Measurements from ENCODE around the gene SRGAP3. TPM values are rescaled to one million over a fixed set of nuclear protein-coding genes. Genes with fewer than 3 reads are reported as not detected.

Gene SRGAP3
- total RNA-seq, 1 experiment from 2014 or later: 17.9 TPM

DNA sequence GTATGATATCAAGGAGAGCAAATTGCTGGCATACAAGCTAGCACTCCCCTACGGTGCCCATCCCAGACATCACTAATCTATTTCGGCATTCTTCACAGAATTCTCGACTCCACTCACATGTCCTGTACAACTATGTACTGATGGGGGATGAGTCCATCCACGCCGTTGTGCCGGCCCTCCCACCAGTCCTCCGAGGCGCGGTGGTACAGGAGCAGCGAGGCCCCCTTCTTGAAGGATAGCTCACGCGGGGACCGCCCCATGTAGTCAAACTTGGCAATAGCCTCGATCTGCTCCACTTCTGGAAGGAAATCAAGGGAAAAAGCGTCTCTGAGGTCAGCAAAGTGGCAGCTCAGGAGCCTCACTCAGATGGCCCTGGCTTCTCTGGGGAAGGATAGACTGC lies 255.2 kb downstream of the SRGAP3 start:
- POLR2A ChIA-PET: no interaction called here
- TF ChIP-seq ZNF263 (CRISPR knock-in tag; IDR thresholded peaks at IDR 0.05; ENCODE audit: low read depth): no peak
- no peak for TF ChIP-seq MXD4 (CRISPR knock-in tag; IDR thresholded peaks at IDR 0.05; ENCODE audit: borderline replicate concordance)
- no peak for TF ChIP-seq SMAD4 (CRISPR knock-in tag; IDR thresholded peaks at IDR 0.05)
- TF ChIP-seq, protein P1, sequence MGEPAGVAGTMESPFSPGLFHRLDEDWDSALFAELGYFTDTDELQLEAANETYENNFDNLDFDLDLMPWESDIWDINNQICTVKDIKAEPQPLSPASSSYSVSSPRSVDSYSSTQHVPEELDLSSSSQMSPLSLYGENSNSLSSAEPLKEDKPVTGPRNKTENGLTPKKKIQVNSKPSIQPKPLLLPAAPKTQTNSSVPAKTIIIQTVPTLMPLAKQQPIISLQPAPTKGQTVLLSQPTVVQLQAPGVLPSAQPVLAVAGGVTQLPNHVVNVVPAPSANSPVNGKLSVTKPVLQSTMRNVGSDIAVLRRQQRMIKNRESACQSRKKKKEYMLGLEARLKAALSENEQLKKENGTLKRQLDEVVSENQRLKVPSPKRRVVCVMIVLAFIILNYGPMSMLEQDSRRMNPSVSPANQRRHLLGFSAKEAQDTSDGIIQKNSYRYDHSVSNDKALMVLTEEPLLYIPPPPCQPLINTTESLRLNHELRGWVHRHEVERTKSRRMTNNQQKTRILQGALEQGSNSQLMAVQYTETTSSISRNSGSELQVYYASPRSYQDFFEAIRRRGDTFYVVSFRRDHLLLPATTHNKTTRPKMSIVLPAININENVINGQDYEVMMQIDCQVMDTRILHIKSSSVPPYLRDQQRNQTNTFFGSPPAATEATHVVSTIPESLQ (CRISPR knock-in tag; IDR thresholded peaks at IDR 0.05): no peak
- TF ChIP-seq RORB (CRISPR knock-in tag; IDR thresholded peaks at IDR 0.05): no peak
- TF ChIP-seq, protein P2, sequence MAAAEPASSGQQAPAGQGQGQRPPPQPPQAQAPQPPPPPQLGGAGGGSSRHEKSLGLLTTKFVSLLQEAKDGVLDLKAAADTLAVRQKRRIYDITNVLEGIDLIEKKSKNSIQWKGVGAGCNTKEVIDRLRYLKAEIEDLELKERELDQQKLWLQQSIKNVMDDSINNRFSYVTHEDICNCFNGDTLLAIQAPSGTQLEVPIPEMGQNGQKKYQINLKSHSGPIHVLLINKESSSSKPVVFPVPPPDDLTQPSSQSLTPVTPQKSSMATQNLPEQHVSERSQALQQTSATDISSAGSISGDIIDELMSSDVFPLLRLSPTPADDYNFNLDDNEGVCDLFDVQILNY (CRISPR knock-in tag; IDR thresholded peaks at IDR 0.05): no peak
- TF ChIP-seq, protein P3, sequence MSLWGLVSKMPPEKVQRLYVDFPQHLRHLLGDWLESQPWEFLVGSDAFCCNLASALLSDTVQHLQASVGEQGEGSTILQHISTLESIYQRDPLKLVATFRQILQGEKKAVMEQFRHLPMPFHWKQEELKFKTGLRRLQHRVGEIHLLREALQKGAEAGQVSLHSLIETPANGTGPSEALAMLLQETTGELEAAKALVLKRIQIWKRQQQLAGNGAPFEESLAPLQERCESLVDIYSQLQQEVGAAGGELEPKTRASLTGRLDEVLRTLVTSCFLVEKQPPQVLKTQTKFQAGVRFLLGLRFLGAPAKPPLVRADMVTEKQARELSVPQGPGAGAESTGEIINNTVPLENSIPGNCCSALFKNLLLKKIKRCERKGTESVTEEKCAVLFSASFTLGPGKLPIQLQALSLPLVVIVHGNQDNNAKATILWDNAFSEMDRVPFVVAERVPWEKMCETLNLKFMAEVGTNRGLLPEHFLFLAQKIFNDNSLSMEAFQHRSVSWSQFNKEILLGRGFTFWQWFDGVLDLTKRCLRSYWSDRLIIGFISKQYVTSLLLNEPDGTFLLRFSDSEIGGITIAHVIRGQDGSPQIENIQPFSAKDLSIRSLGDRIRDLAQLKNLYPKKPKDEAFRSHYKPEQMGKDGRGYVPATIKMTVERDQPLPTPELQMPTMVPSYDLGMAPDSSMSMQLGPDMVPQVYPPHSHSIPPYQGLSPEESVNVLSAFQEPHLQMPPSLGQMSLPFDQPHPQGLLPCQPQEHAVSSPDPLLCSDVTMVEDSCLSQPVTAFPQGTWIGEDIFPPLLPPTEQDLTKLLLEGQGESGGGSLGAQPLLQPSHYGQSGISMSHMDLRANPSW (CRISPR knock-in tag; conservative IDR thresholded peaks at IDR 0.05; ENCODE audit: low read depth): no peak
- TF ChIP-seq, protein P4, sequence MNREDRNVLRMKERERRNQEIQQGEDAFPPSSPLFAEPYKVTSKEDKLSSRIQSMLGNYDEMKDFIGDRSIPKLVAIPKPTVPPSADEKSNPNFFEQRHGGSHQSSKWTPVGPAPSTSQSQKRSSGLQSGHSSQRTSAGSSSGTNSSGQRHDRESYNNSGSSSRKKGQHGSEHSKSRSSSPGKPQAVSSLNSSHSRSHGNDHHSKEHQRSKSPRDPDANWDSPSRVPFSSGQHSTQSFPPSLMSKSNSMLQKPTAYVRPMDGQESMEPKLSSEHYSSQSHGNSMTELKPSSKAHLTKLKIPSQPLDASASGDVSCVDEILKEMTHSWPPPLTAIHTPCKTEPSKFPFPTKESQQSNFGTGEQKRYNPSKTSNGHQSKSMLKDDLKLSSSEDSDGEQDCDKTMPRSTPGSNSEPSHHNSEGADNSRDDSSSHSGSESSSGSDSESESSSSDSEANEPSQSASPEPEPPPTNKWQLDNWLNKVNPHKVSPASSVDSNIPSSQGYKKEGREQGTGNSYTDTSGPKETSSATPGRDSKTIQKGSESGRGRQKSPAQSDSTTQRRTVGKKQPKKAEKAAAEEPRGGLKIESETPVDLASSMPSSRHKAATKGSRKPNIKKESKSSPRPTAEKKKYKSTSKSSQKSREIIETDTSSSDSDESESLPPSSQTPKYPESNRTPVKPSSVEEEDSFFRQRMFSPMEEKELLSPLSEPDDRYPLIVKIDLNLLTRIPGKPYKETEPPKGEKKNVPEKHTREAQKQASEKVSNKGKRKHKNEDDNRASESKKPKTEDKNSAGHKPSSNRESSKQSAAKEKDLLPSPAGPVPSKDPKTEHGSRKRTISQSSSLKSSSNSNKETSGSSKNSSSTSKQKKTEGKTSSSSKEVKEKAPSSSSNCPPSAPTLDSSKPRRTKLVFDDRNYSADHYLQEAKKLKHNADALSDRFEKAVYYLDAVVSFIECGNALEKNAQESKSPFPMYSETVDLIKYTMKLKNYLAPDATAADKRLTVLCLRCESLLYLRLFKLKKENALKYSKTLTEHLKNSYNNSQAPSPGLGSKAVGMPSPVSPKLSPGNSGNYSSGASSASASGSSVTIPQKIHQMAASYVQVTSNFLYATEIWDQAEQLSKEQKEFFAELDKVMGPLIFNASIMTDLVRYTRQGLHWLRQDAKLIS (CRISPR knock-in tag; IDR thresholded peaks at IDR 0.05; ENCODE audit: borderline replicate concordance): no peak
- TF ChIP-seq, protein P5, sequence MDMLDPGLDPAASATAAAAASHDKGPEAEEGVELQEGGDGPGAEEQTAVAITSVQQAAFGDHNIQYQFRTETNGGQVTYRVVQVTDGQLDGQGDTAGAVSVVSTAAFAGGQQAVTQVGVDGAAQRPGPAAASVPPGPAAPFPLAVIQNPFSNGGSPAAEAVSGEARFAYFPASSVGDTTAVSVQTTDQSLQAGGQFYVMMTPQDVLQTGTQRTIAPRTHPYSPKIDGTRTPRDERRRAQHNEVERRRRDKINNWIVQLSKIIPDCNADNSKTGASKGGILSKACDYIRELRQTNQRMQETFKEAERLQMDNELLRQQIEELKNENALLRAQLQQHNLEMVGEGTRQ (CRISPR knock-in tag; IDR thresholded peaks at IDR 0.05): no peak
- TF ChIP-seq NR2C2 (CRISPR knock-in tag; IDR thresholded peaks at IDR 0.05): no peak
- TF ChIP-seq, protein P6, sequence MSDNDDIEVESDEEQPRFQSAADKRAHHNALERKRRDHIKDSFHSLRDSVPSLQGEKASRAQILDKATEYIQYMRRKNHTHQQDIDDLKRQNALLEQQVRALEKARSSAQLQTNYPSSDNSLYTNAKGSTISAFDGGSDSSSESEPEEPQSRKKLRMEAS (CRISPR knock-in tag; IDR thresholded peaks at IDR 0.05): no peak
- ATAC-seq (no peak), DNase-seq (ENCODE audit: low spot score) (no peak)
- Mint-ChIP-seq H3K4me1 (peaks cover 10% of the 10 kb centered on the region), H3K27ac (no peak overlapping the region), H3K9me3 (no peaks in the 10 kb centered on the region), H3K36me3 (no peaks in the 10 kb centered on the region), H3K4me3 (no peak overlapping the region), H3K27me3 (ENCODE audit: low read depth) (no peaks in the 10 kb centered on the region)
- CTCF ChIA-PET: interaction anchor here (2.8 kb wide), 1 partner anchor 308 kb away, joined by 18 read pairs; no protein-coding TSS in a partner anchor

DNA sequence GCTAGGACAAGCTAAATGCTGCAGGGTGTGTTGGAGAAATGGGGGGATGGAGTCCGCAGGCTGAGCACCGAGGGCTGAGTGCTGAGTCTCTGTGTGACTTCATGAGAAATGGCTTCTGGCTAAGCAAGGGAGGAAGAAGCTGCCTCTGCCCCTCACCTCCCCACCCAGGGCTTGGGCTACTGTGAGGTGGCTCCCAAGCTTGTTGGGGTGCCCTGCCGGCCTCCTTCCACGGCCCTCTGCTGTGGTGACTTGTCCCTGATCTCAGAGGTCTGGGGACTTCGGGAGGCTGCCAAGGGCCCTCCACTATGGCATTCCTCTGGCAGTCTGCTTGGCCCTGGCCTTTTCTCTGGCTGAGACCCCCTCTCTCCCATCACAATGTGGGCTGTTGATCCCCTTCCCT lies 256.1 kb downstream of the SRGAP3 start:
- ChIA-PET POLR2A (no interaction called here), CTCF (interaction anchor here (1.0 to 2.8 kb wide), 3 partner anchors 21 to 309 kb away, joined by 3 to 18 read pairs (median 4); partner anchors contain the start of gene OXTR)
- H3K27ac Mint-ChIP-seq: no peak overlapping the region
- peaks cover 11% of the 10 kb centered on the region for H3K4me1 Mint-ChIP-seq
- H3K9me3 Mint-ChIP-seq: no peaks in the 10 kb centered on the region
- H3K4me3 Mint-ChIP-seq: no peak overlapping the region
- H3K36me3 Mint-ChIP-seq: no peaks in the 10 kb centered on the region
- ATAC-seq (no peak), DNase-seq (ENCODE audit: low spot score) (no peak)
- no peaks in the 10 kb centered on the region for H3K27me3 Mint-ChIP-seq (ENCODE audit: low read depth)
- TF ChIP-seq, protein P7, sequence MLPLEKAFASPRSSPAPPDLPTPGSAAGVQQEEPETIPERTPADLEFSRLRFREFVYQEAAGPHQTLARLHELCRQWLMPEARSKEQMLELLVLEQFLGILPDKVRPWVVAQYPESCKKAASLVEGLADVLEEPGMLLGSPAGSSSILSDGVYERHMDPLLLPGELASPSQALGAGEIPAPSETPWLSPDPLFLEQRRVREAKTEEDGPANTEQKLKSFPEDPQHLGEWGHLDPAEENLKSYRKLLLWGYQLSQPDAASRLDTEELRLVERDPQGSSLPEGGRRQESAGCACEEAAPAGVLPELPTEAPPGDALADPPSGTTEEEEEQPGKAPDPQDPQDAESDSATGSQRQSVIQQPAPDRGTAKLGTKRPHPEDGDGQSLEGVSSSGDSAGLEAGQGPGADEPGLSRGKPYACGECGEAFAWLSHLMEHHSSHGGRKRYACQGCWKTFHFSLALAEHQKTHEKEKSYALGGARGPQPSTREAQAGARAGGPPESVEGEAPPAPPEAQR (CRISPR knock-in tag; IDR thresholded peaks at IDR 0.05): no peak
- no peak for TF ChIP-seq NR1H2 (CRISPR knock-in tag; IDR thresholded peaks at IDR 0.05)
- no peak for TF ChIP-seq GABPB1 (CRISPR knock-in tag; IDR thresholded peaks at IDR 0.05)
- no peak for TF ChIP-seq TCF7 (CRISPR knock-in tag; IDR thresholded peaks at IDR 0.05; ENCODE audit: low read depth)
- no peak for TF ChIP-seq MYBL2 (CRISPR knock-in tag; IDR thresholded peaks at IDR 0.05)
- no peak for TF ChIP-seq ATF1 (CRISPR knock-in tag; IDR thresholded peaks at IDR 0.05)
- TF ChIP-seq, protein P4 (CRISPR knock-in tag; IDR thresholded peaks at IDR 0.05; ENCODE audit: borderline replicate concordance): no peak

Measured in WTC11 (cell line).